T-helper 9 cell (primary cell): ENCODE data around the gene TCP11L2.

Source experiments
- DNase-seq: peaks from one replicate; pipeline ENCODE4 v3.0.0-alpha.2; 2020
- total RNA-seq, 2 donors: gene quantifications; one replicate each; lab custom pipeline; 2026; lab: John Stamatoyannopoulos, UW

Gene TCP11L2
- 105 to 125 reads per million in 2 donors for total RNA-seq

GRCh38 chr12:106302401-106303201 is at the start of gene TCP11L2:
Gene TCP11L2 (plus strand): TSS chr12:106302733. CDS start chr12:106311076, 8,343 bp downstream.
- peak; percentile 93 for DNase-seq

GRCh38 chr12:106254724-106255123 is 47.8 kb upstream of the TCP11L2 start:
- DNase-seq: no peak

GRCh38 chr12:106255493-106255892 is 47.0 kb upstream of the TCP11L2 start:
- DNase-seq: no peak

GRCh38 chr12:106255952-106256351 is 46.6 kb upstream of the TCP11L2 start:
- no peak for DNase-seq

GRCh38 chr12:106256524-106256923 is 46.0 kb upstream of the TCP11L2 start:
- DNase-seq: no peak

- no peak for DNase-seq
Observed at GRCh38 chr12:106258226-106258625, 44.3 kb upstream of the TCP11L2 start.

- no peak for DNase-seq
Observed at GRCh38 chr12:106258935-106259334, 43.6 kb upstream of the TCP11L2 start.

GRCh38 chr12:106265116-106265515 is 37.4 kb upstream of the TCP11L2 start:
- no peak for DNase-seq

GRCh38 chr12:106267535-106267934 is 35.0 kb upstream of the TCP11L2 start:
- DNase-seq: no peak

- DNase-seq: no peak
Observed at GRCh38 chr12:106269150-106269771, 33.3 kb upstream of the TCP11L2 start.

- DNase-seq: no peak
Observed at GRCh38 chr12:106271575-106272505, 30.7 kb upstream of the TCP11L2 start.

GRCh38 chr12:106273491-106273890 is 29.0 kb upstream of the TCP11L2 start:
- DNase-seq: no peak

- DNase-seq: no peak
Observed at GRCh38 chr12:106274012-106274411, 28.5 kb upstream of the TCP11L2 start.

- DNase-seq: no peak
Observed at GRCh38 chr12:106274575-106275121, 27.9 kb upstream of the TCP11L2 start.

- DNase-seq: no peak
Observed at GRCh38 chr12:106275458-106275857, 27.1 kb upstream of the TCP11L2 start.

- no peak for DNase-seq
Observed at GRCh38 chr12:106276032-106276740, 26.3 kb upstream of the TCP11L2 start.

- no peak for DNase-seq
Observed at GRCh38 chr12:106280106-106280505, 22.4 kb upstream of the TCP11L2 start.

- no peak for DNase-seq
Observed at GRCh38 chr12:106281056-106281782, 21.3 kb upstream of the TCP11L2 start.

- no peak for DNase-seq
Observed at GRCh38 chr12:106281804-106282203, 20.7 kb upstream of the TCP11L2 start.

GRCh38 chr12:106282457-106283097 is 20.0 kb upstream of the TCP11L2 start:
- peak; percentile 26 for DNase-seq
